Fibroblast of lung (primary cell): Measurements from ENCODE around the gene COX6A1. TPM values are rescaled to one million over a fixed set of nuclear protein-coding genes. Genes with fewer than 3 reads are reported as not detected.

Experiments
- DNase-seq, 2 donors: peaks; one replicate each; pipeline versions ENCODE4 v3.0.0 to v3.0.0-alpha.2; 2010; ENCODE audit warnings: low read depth in 2 of 2
- H2AFZ ChIP-seq: 2 replicates; pipeline ENCODE4 v1.5.1; 2012; ENCODE audit warnings: low read length, control low read depth, inconsistent platforms
- H3K27ac ChIP-seq: 2 replicates; pipeline ENCODE4 v1.5.1; 2011; ENCODE audit warnings: low read length, control low read depth; ENCODE audit not compliant: insufficient read depth
- H3K27me3 ChIP-seq: 2 replicates; pipeline ENCODE4 v1.5.1; 2011; ENCODE audit warnings: mild to moderate bottlenecking, low read length; ENCODE audit not compliant: control insufficient read depth, insufficient read depth
- H3K36me3 ChIP-seq: 2 replicates; pipeline ENCODE4 v1.5.1; 2011; ENCODE audit warnings: low read length; ENCODE audit not compliant: control insufficient read depth, insufficient read depth
- H3K4me1 ChIP-seq: 2 replicates; pipeline ENCODE4 v1.5.1; 2011; ENCODE audit warnings: low read length; ENCODE audit not compliant: control insufficient read depth, insufficient read depth; ENCODE audit errors: extremely low read depth
- H3K4me2 ChIP-seq: 2 replicates; pipeline ENCODE4 v1.5.1; 2011; ENCODE audit warnings: low read length, control low read depth; ENCODE audit not compliant: insufficient read depth; ENCODE audit errors: extremely low read depth
- H3K4me3 ChIP-seq, 4 experiments: fragments of 200-600 bp in 1 of 4; sonication (generic) in 1 of 4; replicated peaks in 1 of 4; 2 replicates each; pipeline ENCODE4 v1.5.1; 2011 to 2016; ENCODE audit warnings: low read length in 4 of 4, low read depth in 3 of 4, mild to moderate bottlenecking in 3 of 4, control low read depth in 2 of 4, inconsistent platforms in 1 of 4, mixed read lengths in 1 of 4; ENCODE audit not compliant: insufficient read depth in 1 of 4; ENCODE audit errors: control extremely low read depth in 1 of 4
- H3K79me2 ChIP-seq: 2 replicates; pipeline ENCODE4 v1.5.1; 2012; ENCODE audit warnings: mild to moderate bottlenecking, low read length, inconsistent platforms; ENCODE audit not compliant: control insufficient read depth, insufficient read depth
- H3K9ac ChIP-seq: 2 replicates; pipeline ENCODE4 v1.5.1; 2011; ENCODE audit warnings: mild to moderate bottlenecking, low read length, control low read depth; ENCODE audit not compliant: insufficient read depth
- H3K9me3 ChIP-seq: 2 replicates; pipeline ENCODE4 v1.5.1; 2012; ENCODE audit warnings: low read depth, low read length; ENCODE audit not compliant: control insufficient read depth, insufficient read depth
- H4K20me1 ChIP-seq: 2 replicates; pipeline ENCODE4 v1.5.1; 2011; ENCODE audit warnings: low read length; ENCODE audit not compliant: control insufficient read depth, insufficient read depth; ENCODE audit errors: extremely low read depth
- EZH2 ChIP-seq: IDR thresholded peaks from 2 replicates; pipeline ENCODE4 v1.5.1; 2012; ENCODE audit warnings: low read length, control low read depth, mild to moderate bottlenecking; ENCODE audit errors: missing control alignments
- polyA plus RNA-seq, 2 donors: library from polyadenylated mRNA; depleted of rRNA in 1 of 2; stranded (reverse) in 1 of 2; unstranded in 1 of 2; fragments of >200 nt; gene quantifications; 2 replicates each; pipeline ENCODE4 v1.2.1, GENCODE V29; 2011 to 2012; ENCODE audit warnings: missing spikeins in 1 of 2
- total RNA-seq: library from RNA; depleted of rRNA; stranded (reverse); fragments of >200 nt; gene quantifications from 2 replicates; pipeline ENCODE4 v1.2.1, GENCODE V29; 2014
- TF ChIP-seq, protein P1 (sequence below), 2 donors: IDR thresholded peaks in 1 of 2; conservative IDR thresholded peaks in 1 of 2; 1 replicate in 1 of 2; 2 replicates in 1 of 2; pipeline ENCODE4 v1.5.1; 2011 to 2012; ENCODE audit warnings: low read length in 2 of 2, control low read depth in 1 of 2, inconsistent platforms in 1 of 2, low read depth in 1 of 2, mild to moderate bottlenecking in 1 of 2

Gene COX6A1
- total and polyA plus RNA-seq, 2 donors (not counting 1 experiment from before 2014, with no cell fraction given) = 312 to 512 TPM

DNA sequence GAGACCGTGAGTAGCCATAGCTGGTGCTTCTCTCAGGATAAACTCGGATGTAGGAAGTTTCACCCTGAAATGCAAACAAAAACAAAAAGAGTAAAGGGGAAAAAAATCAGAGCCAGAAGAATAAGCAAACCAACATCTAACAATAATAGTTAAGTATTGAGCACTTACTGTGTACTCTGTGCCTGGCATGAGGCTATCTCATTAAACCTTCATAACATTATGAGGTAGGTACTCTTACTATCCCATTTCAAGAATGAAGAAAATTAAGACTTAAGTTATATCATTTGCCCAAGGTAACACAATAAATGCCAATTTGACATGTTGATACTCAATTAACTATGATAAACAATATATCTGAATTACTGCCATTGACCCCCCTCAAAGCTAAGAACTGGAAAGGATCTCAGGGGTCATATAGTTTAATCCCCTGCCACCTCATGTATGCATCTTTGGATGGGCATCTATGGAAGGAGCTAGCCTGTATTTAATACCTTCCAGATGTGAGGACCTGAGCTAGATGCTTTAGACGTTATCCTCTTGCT is 24.3 kb downstream of the COX6A1 start:
- no peak for DNase-seq
- H3K4me3 ChIP-seq = no peak overlapping the region
- H3K4me1 ChIP-seq = no peaks in the 10 kb centered on the region
- peaks cover 3% of the 10 kb centered on the region for H4K20me1 ChIP-seq
- H3K36me3 ChIP-seq = peaks cover 18% of the 10 kb centered on the region
- H3K9ac ChIP-seq = no peak overlapping the region
- H2AFZ ChIP-seq = no peak overlapping the region
- H3K27ac ChIP-seq = no peak overlapping the region
- no peaks in the 10 kb centered on the region for H3K9me3 ChIP-seq
- H3K79me2 ChIP-seq = peaks cover 30% of the 10 kb centered on the region
- no peak overlapping the region for H3K4me2 ChIP-seq
- H3K27me3 ChIP-seq = no peaks in the 10 kb centered on the region
- TF ChIP-seq, protein P1, sequence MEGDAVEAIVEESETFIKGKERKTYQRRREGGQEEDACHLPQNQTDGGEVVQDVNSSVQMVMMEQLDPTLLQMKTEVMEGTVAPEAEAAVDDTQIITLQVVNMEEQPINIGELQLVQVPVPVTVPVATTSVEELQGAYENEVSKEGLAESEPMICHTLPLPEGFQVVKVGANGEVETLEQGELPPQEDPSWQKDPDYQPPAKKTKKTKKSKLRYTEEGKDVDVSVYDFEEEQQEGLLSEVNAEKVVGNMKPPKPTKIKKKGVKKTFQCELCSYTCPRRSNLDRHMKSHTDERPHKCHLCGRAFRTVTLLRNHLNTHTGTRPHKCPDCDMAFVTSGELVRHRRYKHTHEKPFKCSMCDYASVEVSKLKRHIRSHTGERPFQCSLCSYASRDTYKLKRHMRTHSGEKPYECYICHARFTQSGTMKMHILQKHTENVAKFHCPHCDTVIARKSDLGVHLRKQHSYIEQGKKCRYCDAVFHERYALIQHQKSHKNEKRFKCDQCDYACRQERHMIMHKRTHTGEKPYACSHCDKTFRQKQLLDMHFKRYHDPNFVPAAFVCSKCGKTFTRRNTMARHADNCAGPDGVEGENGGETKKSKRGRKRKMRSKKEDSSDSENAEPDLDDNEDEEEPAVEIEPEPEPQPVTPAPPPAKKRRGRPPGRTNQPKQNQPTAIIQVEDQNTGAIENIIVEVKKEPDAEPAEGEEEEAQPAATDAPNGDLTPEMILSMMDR (conservative IDR thresholded peaks at IDR 0.05 in 1 of 2, IDR thresholded peaks at IDR 0.05 in 1 of 2; ENCODE audit: low read depth in 1 of 2, low read length in 2 of 2) = no peak
- TF ChIP-seq EZH2 = no peak

DNA sequence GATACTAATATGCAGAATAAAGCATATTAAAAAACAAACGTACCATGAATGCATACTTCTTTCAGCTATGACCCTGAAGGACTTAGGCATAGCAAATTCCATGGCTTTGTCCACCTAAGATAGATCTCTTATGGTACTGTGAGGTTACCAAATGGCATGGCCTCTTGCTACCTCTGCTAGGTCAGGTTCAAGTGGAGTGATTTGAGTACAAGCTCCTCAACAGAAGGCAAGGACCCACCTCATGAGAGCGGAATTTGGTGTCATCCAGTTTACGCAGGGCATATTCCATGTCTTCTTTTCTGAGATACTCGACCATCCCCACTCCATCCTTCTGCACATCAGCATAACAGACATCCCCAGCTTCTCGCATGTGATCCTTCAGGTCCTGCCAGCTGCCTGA is 25.8 kb downstream of the COX6A1 start:
- Histone ChIP-seq H3K27ac (no peak overlapping the region), H3K27me3 (no peaks in the 10 kb centered on the region), H4K20me1 (peaks cover 5% of the 10 kb centered on the region), H3K79me2 (peaks cover 45% of the 10 kb centered on the region), H3K4me3 (no peak overlapping the region), H2AFZ (no peak overlapping the region), H3K4me2 (no peak overlapping the region), H3K36me3 (peaks cover 18% of the 10 kb centered on the region), H3K9me3 (no peaks in the 10 kb centered on the region), H3K4me1 (peaks cover 2% of the 10 kb centered on the region), H3K9ac (no peak overlapping the region)
- TF ChIP-seq, protein P1 (conservative IDR thresholded peaks at IDR 0.05 in 1 of 2, IDR thresholded peaks at IDR 0.05 in 1 of 2; ENCODE audit: low read depth in 1 of 2, low read length in 2 of 2) = no peak
- TF ChIP-seq EZH2 = no peak
- DNase-seq = no peak

DNA sequence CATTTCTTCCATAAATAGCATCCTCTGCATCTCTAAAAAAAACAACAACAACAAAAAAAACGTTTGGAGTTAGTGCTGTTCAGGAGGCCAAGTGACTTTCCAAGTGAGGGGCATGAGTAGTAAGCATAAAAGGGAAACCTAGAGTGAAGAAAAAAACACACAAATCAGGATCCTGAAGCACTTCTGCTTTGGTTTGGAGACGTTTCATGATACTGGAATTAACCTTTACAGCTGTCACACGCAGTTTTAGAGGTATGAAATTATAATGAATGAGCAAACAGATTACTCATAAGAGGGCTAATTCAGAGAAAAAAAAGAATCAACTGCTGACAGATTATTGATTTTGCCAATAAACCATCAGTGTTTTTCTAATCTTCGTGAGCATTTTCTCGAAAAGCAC is 27.8 kb downstream of the COX6A1 start:
- Histone ChIP-seq H3K9me3 (no peaks in the 10 kb centered on the region), H3K27ac (no peak overlapping the region), H3K27me3 (no peaks in the 10 kb centered on the region), H3K9ac (no peak overlapping the region), H2AFZ (no peak overlapping the region), H4K20me1 (peaks cover 5% of the 10 kb centered on the region), H3K79me2 (peaks cover 61% of the 10 kb centered on the region), H3K4me3 (no peak overlapping the region), H3K4me2 (no peak overlapping the region), H3K4me1 (peaks cover 5% of the 10 kb centered on the region), H3K36me3 (peaks cover 18% of the 10 kb centered on the region)
- DNase-seq = no peak
- no peak for TF ChIP-seq EZH2
- TF ChIP-seq, protein P1 (conservative IDR thresholded peaks at IDR 0.05 in 1 of 2, IDR thresholded peaks at IDR 0.05 in 1 of 2; ENCODE audit: low read depth in 1 of 2, low read length in 2 of 2) = no peak
